Uterus (tissue), 2 donors: ENCODE results near the gene GALNT1.

ENCODE experiments used
- CTCF ChIP-seq, 4 experiments: fragments of 200-600 bp in 2 of 4; fragments of 450-650 bp in 2 of 4; sonication (generic) in 2 of 4; IDR thresholded peaks; one replicate each; pipeline ENCODE4 v1.5.1; 2016 to 2019; ENCODE audit warnings: antibody characterized with exemption in 4 of 4, mild to moderate bottlenecking in 2 of 4, moderate library complexity in 1 of 4
- POLR2A ChIP-seq, 2 donors: fragments of 450-650 bp; IDR thresholded peaks; one replicate each; pipeline ENCODE4 v1.6.1; 2016; ENCODE audit warnings: antibody characterized with exemption in 2 of 2, mild to moderate bottlenecking in 1 of 2, moderate library complexity in 1 of 2

GRCh38 chr18:35692866-35693265, 111.3 kb downstream of the GALNT1 start:
- TF ChIP-seq POLR2A (IDR thresholded peaks at IDR 0.05) (no peak), CTCF (IDR thresholded peaks at IDR 0.05) (no peak)
